Measurements from ENCODE around the gene USP10.
"Not testable (repeated sequence)": the region's sequence is repeated elsewhere in the genome, so short reads cannot be mapped to it uniquely, and the experiment has no call there.

GRCh38 chr16:84732332-84732673 is 32.5 kb downstream of the USP10 start:
- not testable (repeated sequence) for TF ChIP-seq CTCF (conservative IDR thresholded peaks at IDR 0.05 in 1 of 2, IDR thresholded peaks at IDR 0.05 in 1 of 2; ENCODE audit: extremely low read depth in 1 of 2, insufficient read depth in 1 of 2, low read depth in 1 of 2, low read length in 2 of 2); EZH2 (IDR thresholded peaks at IDR 0.05; ENCODE audit: borderline replicate concordance, low read length)

Measured in mammary epithelial cell (primary cell).